IMR-90 (cell line): ENCODE measurements around the gene CADM4. TPM values are rescaled to one million over a fixed set of nuclear protein-coding genes. Genes with fewer than 3 reads are reported as not detected.

ENCODE experiments used
- ATAC-seq: fragments of 200-7000 bp; cut with Tn5 transposase; 2 replicates; pipeline ENCODE4 v1.9.1; 2020; ENCODE audit warnings: low read depth, mild to moderate bottlenecking, moderate library complexity
- BruUV-seq: library from RNA; stranded (reverse); fragments of 400-500 nt; replicated peaks from 2 replicates; lab custom pipeline; 2021; lab: Mats Ljungman, UMichigan
- CTCF ChIA-PET: fragments of 300-600 bp; formaldehyde crosslinking; extraction: SDS; loops from one replicate; lab custom pipeline; 2021; ENCODE audit warnings: antibody characterized with exemption; lab: Yijun Ruan, JAX
- POLR2A ChIA-PET: fragments of 300-600 bp; sonication (Branson Sonifier 250); formaldehyde crosslinking; loops from one replicate; lab custom pipeline; 2022; ENCODE audit warnings: antibody characterized with exemption; ENCODE audit not compliant: unreplicated experiment; lab: Charles Lee
- DNase-seq: peaks from one replicate; pipeline ENCODE4 v3.0.0; 2013
- H2AFZ ChIP-seq: replicated peaks from 2 replicates; pipeline ENCODE3; 2013; ENCODE audit warnings: low read length, mild to moderate bottlenecking; ENCODE audit not compliant: poor library complexity
- H2AK5ac ChIP-seq: 2 replicates; pipeline ENCODE4 v1.6.1; 2013; ENCODE audit warnings: low read depth, low read length, inconsistent platforms
- H2AK9ac ChIP-seq: replicated peaks from 2 replicates; pipeline ENCODE3; 2013; ENCODE audit warnings: mild to moderate bottlenecking, low read depth, low read length, moderate library complexity; ENCODE audit not compliant: poor library complexity
- H2BK120ac ChIP-seq: 2 replicates; pipeline ENCODE4 v1.6.1; 2013; ENCODE audit warnings: low read depth, low read length, inconsistent platforms
- H2BK15ac ChIP-seq: 3 replicates; pipeline ENCODE4 v1.6.1; 2013; ENCODE audit warnings: low read depth, low read length, inconsistent platforms
- H2BK20ac ChIP-seq: 2 replicates; pipeline ENCODE4 v1.6.1; 2013; ENCODE audit warnings: low read depth, mild to moderate bottlenecking, inconsistent platforms, low read length, moderate library complexity
- H2BK5ac ChIP-seq: 2 replicates; pipeline ENCODE4 v1.6.1; 2013; ENCODE audit warnings: mild to moderate bottlenecking, low read depth, low read length, inconsistent platforms; ENCODE audit not compliant: poor library complexity, severe bottlenecking
- H3K14ac ChIP-seq: replicated peaks from 2 replicates; pipeline ENCODE4 v1.6.1; 2013; ENCODE audit warnings: low read depth, low read length, inconsistent platforms
- H3K18ac ChIP-seq: 2 replicates; pipeline ENCODE4 v1.6.1; 2013; ENCODE audit warnings: low read depth, low read length, control low read depth
- H3K23ac ChIP-seq: 2 replicates; pipeline ENCODE4 v1.6.1; 2013; ENCODE audit warnings: low read depth, low read length, inconsistent platforms
- H3K27ac ChIP-seq: 2 replicates; pipeline ENCODE4 v1.5.1; 2013; ENCODE audit warnings: mild to moderate bottlenecking, control low read depth, low read length; ENCODE audit not compliant: insufficient read depth
- H3K27me3 ChIP-seq: 2 replicates; pipeline ENCODE4 v1.6.1; 2013; ENCODE audit warnings: low read length; ENCODE audit not compliant: control insufficient read depth, insufficient read depth
- H3K36me3 ChIP-seq: 2 replicates; pipeline ENCODE4 v1.6.1; 2013; ENCODE audit warnings: low read length, mixed read lengths; ENCODE audit not compliant: control insufficient read depth, insufficient read depth
- H3K4ac ChIP-seq: 2 replicates; pipeline ENCODE4 v1.6.1; 2013; ENCODE audit warnings: low read depth, low read length, inconsistent platforms
- H3K4me1 ChIP-seq: 2 replicates; pipeline ENCODE4 v1.6.1; 2013; ENCODE audit warnings: low read length, mixed read lengths; ENCODE audit not compliant: control insufficient read depth, insufficient read depth
- H3K4me2 ChIP-seq: 2 replicates; pipeline ENCODE4 v1.6.1; 2013; ENCODE audit warnings: low read depth, mild to moderate bottlenecking, control low read depth, low read length, moderate library complexity
- H3K4me3 ChIP-seq: 2 replicates; pipeline ENCODE4 v1.5.1; 2013; ENCODE audit warnings: low read depth, mild to moderate bottlenecking, control low read depth, low read length, moderate library complexity; ENCODE audit not compliant: insufficient read depth
- H3K56ac ChIP-seq: 2 replicates; pipeline ENCODE4 v1.6.1; 2013; ENCODE audit warnings: low read length, inconsistent platforms; ENCODE audit not compliant: insufficient read depth; ENCODE audit errors: extremely low read depth
- H3K79me1 ChIP-seq, 2 experiments: 2 replicates each; pipeline ENCODE4 v1.6.1; 2013; ENCODE audit warnings: low read length in 2 of 2, inconsistent platforms in 1 of 2, low read depth in 1 of 2
- H3K9ac ChIP-seq: 2 replicates; pipeline ENCODE4 v1.6.1; 2013; ENCODE audit warnings: low read depth, low read length, control low read depth
- H3K9me1 ChIP-seq: 2 replicates; pipeline ENCODE4 v1.6.1; 2013; ENCODE audit warnings: low read length, inconsistent platforms; ENCODE audit not compliant: insufficient read depth
- H3K9me3 ChIP-seq: 2 replicates; pipeline ENCODE4 v1.6.1; 2013; ENCODE audit warnings: low read length; ENCODE audit not compliant: control insufficient read depth, insufficient read depth
- H4K20me1 ChIP-seq: 2 replicates; pipeline ENCODE4 v1.6.1; 2013; ENCODE audit warnings: low read length, inconsistent platforms; ENCODE audit not compliant: insufficient read depth
- H4K5ac ChIP-seq: 2 replicates; pipeline ENCODE4 v1.6.1; 2013; ENCODE audit warnings: mild to moderate bottlenecking, low read depth, low read length, control low read depth
- H4K8ac ChIP-seq, 2 experiments: 2 replicates each; pipeline ENCODE4 v1.6.1; 2013; ENCODE audit warnings: low read depth in 2 of 2, low read length in 2 of 2, control low read depth in 1 of 2, inconsistent platforms in 1 of 2
- H4K91ac ChIP-seq: 2 replicates; pipeline ENCODE4 v1.6.1; 2013; ENCODE audit warnings: low read depth, low read length, inconsistent platforms; ENCODE audit not compliant: insufficient read depth
- BHLHE40 ChIP-seq: fragments of 150-350 bp; IDR thresholded peaks from 2 replicates; pipeline ENCODE4 v1.6.1; 2016; ENCODE audit warnings: mild to moderate bottlenecking, low read depth, low read length
- ELK1 ChIP-seq: fragments of 150-350 bp; IDR thresholded peaks from 2 replicates; pipeline ENCODE4 v1.6.1; 2016; ENCODE audit warnings: low read depth, mild to moderate bottlenecking, low read length, moderate library complexity, borderline replicate concordance
- FOS ChIP-seq: fragments of 150-350 bp; IDR thresholded peaks from 2 replicates; pipeline ENCODE4 v1.6.1; 2016; ENCODE audit warnings: low read depth, low read length
- MAFK ChIP-seq: IDR thresholded peaks from 2 replicates; pipeline ENCODE4 v1.6.1; 2012; ENCODE audit warnings: low read depth, low read length, improper control_type of control experiment
- MAZ ChIP-seq: IDR thresholded peaks from 2 replicates; pipeline ENCODE4 v1.6.1; 2012; ENCODE audit warnings: low read depth, mild to moderate bottlenecking, low read length, improper control_type of control experiment, moderate library complexity, borderline replicate concordance
- RAD21 ChIP-seq: IDR thresholded peaks from 2 replicates; pipeline ENCODE4 v1.6.1; 2012; ENCODE audit warnings: low read length, improper control_type of control experiment
- RCOR1 ChIP-seq: IDR thresholded peaks from 2 replicates; pipeline ENCODE4 v1.6.1; 2012; ENCODE audit warnings: mild to moderate bottlenecking, low read length, improper control_type of control experiment; ENCODE audit not compliant: insufficient replicate concordance
- SMC3 ChIP-seq: fragments of 150-350 bp; IDR thresholded peaks from 2 replicates; pipeline ENCODE4 v1.6.1; 2016; ENCODE audit warnings: low read depth, mild to moderate bottlenecking, antibody characterized with exemption, low read length, moderate library complexity
- WGBS, 2 experiments: methylation state at CpG; one replicate each; pipeline versions ENCODE4 v1.1.5 to v1.1.7; 2013; ENCODE audit warnings: missing lambda C conversion rate in 2 of 2; ENCODE audit not compliant: insufficient read length in 1 of 2; ENCODE audit errors: extremely low coverage in 2 of 2; 5-methylcytosine and 5-hydroxymethylcytosine counted together
- dilution Hi-C: fragments of 300-500 bp; cut with HindIII; formaldehyde crosslinking; loops from one replicate; pipeline ENCODE4 v1.14.3; 2018; ENCODE audit warnings: low sequenced_read_pairs; ENCODE audit not compliant: unreplicated experiment
- in situ Hi-C: fragments of 300-500 bp; cut with MboI; formaldehyde crosslinking; loops from 3 replicates; pipeline ENCODE4 v1.14.3; 2019; ENCODE audit warnings: low sequenced_read_pairs, inconsistent platforms, mixed read lengths
- intact Hi-C: fragments of 100-400 bp; cut with micrococcal nuclease; formaldehyde crosslinking; loops from 2 replicates; pipeline ENCODE4 v1.10.0; 2022
- polyA plus RNA-seq, 3 experiments: library from polyadenylated mRNA; depleted of rRNA; stranded (reverse); fragments of >200 nt; gene quantifications; 2 replicates each; pipeline ENCODE4 v1.2.3, GENCODE V29; 2012; ENCODE audit warnings: low replicate concordance in 1 of 3
- total RNA-seq: library from RNA; depleted of rRNA; stranded (reverse); fragments of >200 nt; gene quantifications from 2 replicates; pipeline ENCODE4 v1.2.3, GENCODE V29; 2012

Gene CADM4
- total and polyA plus RNA-seq, 2 of the 4 experiments (the other 2 are of a cell fraction): 2.0 to 4.9 TPM

- H3K9me3 ChIP-seq: no peaks in the 10 kb centered on the region
- peak overlapping the region; percentile 81 for H3K14ac ChIP-seq
- peak overlapping the region; percentile 60 for H3K4ac ChIP-seq
- H2BK20ac ChIP-seq: no peak overlapping the region
- H3K23ac ChIP-seq: no peak overlapping the region; the same call in 1 of the 2 replicates
- H4K8ac ChIP-seq: peak overlapping the region; percentile 99
- peak overlapping the region; percentile 61 for H3K9ac ChIP-seq
- intact Hi-C loops (no loop called here), in situ Hi-C loops (no loop called here), dilution Hi-C loops (no loop called here)
- no peak overlapping the region for H2BK120ac ChIP-seq
- peak overlapping the region; percentile 66 for H3K4me3 ChIP-seq
- ChIA-PET POLR2A (no interaction called here), CTCF (no interaction called here)
- peak overlapping the region; percentile 77 for H2AK9ac ChIP-seq
- ATAC-seq: no peak
- H3K4me1 ChIP-seq: peaks cover 6% of the 10 kb centered on the region
- H2BK5ac ChIP-seq: peak overlapping the region; percentile 10
- peak overlapping the region; percentile 18; the same call in 1 of the 2 replicates for H2AK5ac ChIP-seq
- no peak overlapping the region for H2BK15ac ChIP-seq
- no peak for DNase-seq
- H3K36me3 ChIP-seq: no peaks in the 10 kb centered on the region
- H4K91ac ChIP-seq: peak overlapping the region; percentile 49; the same call in 1 of the 2 replicates
- peak overlapping the region; percentile 99 for H2AFZ ChIP-seq
- peak overlapping the region; percentile 77 for H3K27ac ChIP-seq
- 16% methylated on average over 7 of the region's 23 CpGs; no CpG with 5 or more reads in 1 of the 2 experiments for WGBS, 2 experiments
- peaks cover 32 to 48% of the 10 kb centered on the region in 2 experiments for H3K79me1 ChIP-seq
- peak overlapping the region; percentile 29; the same call in 1 of the 2 replicates for H3K56ac ChIP-seq
- peaks cover 7% of the 10 kb centered on the region for H3K9me1 ChIP-seq
- H3K18ac ChIP-seq: no peak overlapping the region
- H3K27me3 ChIP-seq: no peaks in the 10 kb centered on the region
- H4K20me1 ChIP-seq: no peaks in the 10 kb centered on the region
- H3K4me2 ChIP-seq: peak overlapping the region; percentile 97
- TF ChIP-seq FOS (no peak), RCOR1 (no peak), BHLHE40 (no peak), MAZ (no peak), RAD21 (no peak), SMC3 (no peak), ELK1 (no peak), MAFK (no peak)
- peak overlapping the region; percentile 81 for H4K5ac ChIP-seq
- BruUV-seq: no TSS peak
Measured at GRCh38 chr19:43620061-43621001, 19.3 kb downstream of the CADM4 start.
